HAP-1 (cell line): ENCODE measurements around the gene ATXN2.

ENCODE experiments used
- DNase-seq, 2 experiments: peaks; one replicate each; pipeline ENCODE4 v3.0.0-alpha.2; 2016 to 2020; ENCODE audit warnings: low spot score in 2 of 2
- H3K27me3 ChIP-seq: fragments of 250-450 bp; sonication (Bioruptor Pico); 2 replicates; pipeline ENCODE4 v1.5.1; 2020; ENCODE audit warnings: low read depth, mild to moderate bottlenecking, moderate library complexity
- H3K36me3 ChIP-seq: fragments of 250-450 bp; sonication (Bioruptor Pico); replicated peaks from 2 replicates; pipeline ENCODE4 v1.5.1; 2020; ENCODE audit warnings: mild to moderate bottlenecking
- H3K4me1 ChIP-seq: fragments of 250-450 bp; sonication (Bioruptor Pico); 2 replicates; pipeline ENCODE4 v1.5.1; 2020; ENCODE audit warnings: mild to moderate bottlenecking
- H3K4me3 ChIP-seq: fragments of 250-450 bp; sonication (Bioruptor Pico); 2 replicates; pipeline ENCODE4 v1.5.1; 2020; ENCODE audit warnings: mild to moderate bottlenecking, moderate library complexity
- H3K9me3 ChIP-seq: fragments of 250-450 bp; sonication (Bioruptor Pico); 2 replicates; pipeline ENCODE4 v1.5.1; 2020; ENCODE audit warnings: mild to moderate bottlenecking, moderate library complexity
- in situ Hi-C: fragments of 300-500 bp; cut with MboI; formaldehyde crosslinking; loops from 3 replicates; pipeline ENCODE4 v1.14.3; 2020; ENCODE audit warnings: low sequenced_read_pairs, inconsistent platforms, mixed read lengths

The ATXN2 gene

GRCh38 chr12:111420494-111420893 lies 178.6 kb downstream of the ATXN2 start:
- H3K27me3 ChIP-seq: no peaks in the 10 kb centered on the region
- no peak overlapping the region for H3K4me3 ChIP-seq
- in situ Hi-C loops: no loop called here
- peaks cover 4% of the 10 kb centered on the region; the same call in 1 of the 2 replicates for H3K4me1 ChIP-seq
- no peaks in the 10 kb centered on the region for H3K9me3 ChIP-seq
- peaks cover 7% of the 10 kb centered on the region; the same call in 1 of the 2 replicates for H3K36me3 ChIP-seq
- no peak for DNase-seq

- Histone ChIP-seq H3K4me3 (no peak overlapping the region), H3K27me3 (no peaks in the 10 kb centered on the region), H3K9me3 (no peaks in the 10 kb centered on the region), H3K36me3 (peaks cover 7% of the 10 kb centered on the region; the same call in 1 of the 2 replicates), H3K4me1 (peaks cover 4% of the 10 kb centered on the region; the same call in 1 of the 2 replicates)
- in situ Hi-C loops: no loop called here
- no peak for DNase-seq
Observed at GRCh38 chr12:111419784-111420183, 179.3 kb downstream of the ATXN2 start.

GRCh38 chr12:111418594-111418880 lies 180.6 kb downstream of the ATXN2 start:
- in situ Hi-C loops: no loop called here
- no peaks in the 10 kb centered on the region for H3K27me3 ChIP-seq
- H3K4me3 ChIP-seq: no peak overlapping the region
- H3K9me3 ChIP-seq: no peaks in the 10 kb centered on the region
- no peak for DNase-seq
- H3K36me3 ChIP-seq: peaks cover 7% of the 10 kb centered on the region; the same call in 1 of the 2 replicates
- H3K4me1 ChIP-seq: peaks cover 4% of the 10 kb centered on the region; the same call in 1 of the 2 replicates

- Histone ChIP-seq H3K36me3 (peaks cover 7% of the 10 kb centered on the region; the same call in 1 of the 2 replicates), H3K27me3 (no peaks in the 10 kb centered on the region), H3K4me1 (peaks cover 4% of the 10 kb centered on the region; the same call in 1 of the 2 replicates), H3K4me3 (no peak overlapping the region), H3K9me3 (no peaks in the 10 kb centered on the region)
- in situ Hi-C loops: no loop called here
- DNase-seq: no peak
Observed at GRCh38 chr12:111417784-111418593, 181.1 kb downstream of the ATXN2 start.

- Histone ChIP-seq H3K4me3 (no peak overlapping the region), H3K36me3 (peaks cover 7% of the 10 kb centered on the region; the same call in 1 of the 2 replicates), H3K27me3 (no peaks in the 10 kb centered on the region), H3K4me1 (peaks cover 4% of the 10 kb centered on the region; the same call in 1 of the 2 replicates), H3K9me3 (no peaks in the 10 kb centered on the region)
- no peak for DNase-seq
- in situ Hi-C loops: no loop called here
Observed at GRCh38 chr12:111417290-111417689, 181.8 kb downstream of the ATXN2 start.

- Histone ChIP-seq H3K9me3 (no peaks in the 10 kb centered on the region), H3K36me3 (no peaks in the 10 kb centered on the region), H3K4me3 (no peak overlapping the region), H3K4me1 (no peaks in the 10 kb centered on the region), H3K27me3 (no peaks in the 10 kb centered on the region)
- in situ Hi-C loops: no loop called here
- no peak for DNase-seq
Observed at GRCh38 chr12:111414711-111415252, 184.3 kb downstream of the ATXN2 start.

GRCh38 chr12:111413442-111414086 lies 185.6 kb downstream of the ATXN2 start:
- Histone ChIP-seq H3K4me3 (no peak overlapping the region), H3K4me1 (no peaks in the 10 kb centered on the region), H3K36me3 (no peaks in the 10 kb centered on the region), H3K27me3 (no peaks in the 10 kb centered on the region), H3K9me3 (no peaks in the 10 kb centered on the region)
- in situ Hi-C loops: no loop called here
- peak in 1 of 2 experiments; percentile 24 for DNase-seq

- in situ Hi-C loops: no loop called here
- Histone ChIP-seq H3K36me3 (no peaks in the 10 kb centered on the region), H3K27me3 (no peaks in the 10 kb centered on the region), H3K4me3 (no peak overlapping the region), H3K9me3 (no peaks in the 10 kb centered on the region), H3K4me1 (no peaks in the 10 kb centered on the region)
- no peak for DNase-seq
Observed at GRCh38 chr12:111412830-111413441, 186.2 kb downstream of the ATXN2 start.

GRCh38 chr12:111412007-111412829 lies 186.9 kb downstream of the ATXN2 start:
- in situ Hi-C loops: no loop called here
- H3K4me1 ChIP-seq: peaks cover 4% of the 10 kb centered on the region; the same call in 1 of the 2 replicates
- H3K9me3 ChIP-seq: no peaks in the 10 kb centered on the region
- DNase-seq: no peak
- H3K27me3 ChIP-seq: no peaks in the 10 kb centered on the region
- no peak overlapping the region for H3K4me3 ChIP-seq
- no peaks in the 10 kb centered on the region for H3K36me3 ChIP-seq

- Histone ChIP-seq H3K27me3 (no peaks in the 10 kb centered on the region), H3K4me1 (peaks cover 4% of the 10 kb centered on the region; the same call in 1 of the 2 replicates), H3K36me3 (no peaks in the 10 kb centered on the region), H3K9me3 (no peaks in the 10 kb centered on the region), H3K4me3 (no peak overlapping the region)
- no peak for DNase-seq
- in situ Hi-C loops: no loop called here
Observed at GRCh38 chr12:111411185-111411764, 187.8 kb downstream of the ATXN2 start.

- Histone ChIP-seq H3K4me3 (no peak overlapping the region), H3K4me1 (peaks cover 4% of the 10 kb centered on the region; the same call in 1 of the 2 replicates), H3K9me3 (no peaks in the 10 kb centered on the region), H3K27me3 (no peaks in the 10 kb centered on the region), H3K36me3 (no peaks in the 10 kb centered on the region)
- no peak for DNase-seq
- in situ Hi-C loops: no loop called here
Observed at GRCh38 chr12:111410431-111411184, 188.5 kb downstream of the ATXN2 start.

GRCh38 chr12:111409780-111410430 lies 189.2 kb downstream of the ATXN2 start:
- H3K4me1 ChIP-seq: peaks cover 8% of the 10 kb centered on the region; the same call in 1 of the 2 replicates
- no peaks in the 10 kb centered on the region for H3K27me3 ChIP-seq
- in situ Hi-C loops: no loop called here
- no peaks in the 10 kb centered on the region for H3K36me3 ChIP-seq
- no peak for DNase-seq
- no peak overlapping the region for H3K4me3 ChIP-seq
- H3K9me3 ChIP-seq: no peaks in the 10 kb centered on the region
